Stimulated activated CD4-positive, alpha-beta T cell treated with anti-CD3 and anti-CD28 coated beads, Interleukin-12 subunit alpha, Interleukin-12 subunit beta, amount 100 ng/mL, for 48 hours (primary cell): ENCODE measurements around the gene RSAD2.
"Not testable (repeated sequence)": the region's sequence is repeated elsewhere in the genome, so short reads cannot be mapped to it uniquely, and the experiment has no call there.

ENCODE experiments used
- DNase-seq, 3 donors: peaks; one replicate each; pipeline ENCODE4 v3.0.0-alpha.2; 2020; ENCODE audit warnings: low read depth in 2 of 3, low spot score in 1 of 3

The RSAD2 gene, protein sequence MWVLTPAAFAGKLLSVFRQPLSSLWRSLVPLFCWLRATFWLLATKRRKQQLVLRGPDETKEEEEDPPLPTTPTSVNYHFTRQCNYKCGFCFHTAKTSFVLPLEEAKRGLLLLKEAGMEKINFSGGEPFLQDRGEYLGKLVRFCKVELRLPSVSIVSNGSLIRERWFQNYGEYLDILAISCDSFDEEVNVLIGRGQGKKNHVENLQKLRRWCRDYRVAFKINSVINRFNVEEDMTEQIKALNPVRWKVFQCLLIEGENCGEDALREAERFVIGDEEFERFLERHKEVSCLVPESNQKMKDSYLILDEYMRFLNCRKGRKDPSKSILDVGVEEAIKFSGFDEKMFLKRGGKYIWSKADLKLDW

GRCh38 chr2:6877402-6878304, at the start of gene RSAD2:
Gene RSAD2, plus strand, starts transcription at chr2:6877777. Its CDS starts 24 bp downstream, at chr2:6877801.
- peak in 1 of 3 donors; percentile 38 for DNase-seq

- DNase-seq: no peak
Observed at GRCh38 chr2:6828299-6828584, 49.3 kb upstream of the RSAD2 start.

- no peak for DNase-seq
Observed at GRCh38 chr2:6831229-6831628, 46.3 kb upstream of the RSAD2 start.

GRCh38 chr2:6832596-6833299, 44.8 kb upstream of the RSAD2 start:
- DNase-seq: no peak

DNA sequence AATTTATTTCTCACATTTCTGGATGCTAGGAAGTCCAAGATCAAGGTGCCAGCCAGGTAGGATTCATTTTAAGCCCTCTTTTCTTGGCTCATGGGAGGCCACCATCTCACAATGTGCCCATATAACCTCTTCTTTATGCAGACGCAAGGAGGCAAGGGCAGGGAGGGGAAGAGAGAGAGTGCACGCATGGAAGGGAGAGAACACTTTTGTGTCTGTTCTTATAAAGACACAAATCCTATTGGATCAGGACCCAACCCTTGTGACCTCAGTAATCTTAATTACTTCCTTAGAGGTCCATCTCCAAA, 44.3 kb upstream of the RSAD2 start:
- no peak for DNase-seq

GRCh38 chr2:6834163-6834562, 43.4 kb upstream of the RSAD2 start:
- DNase-seq: no peak

- DNase-seq: no peak
Observed at GRCh38 chr2:6835467-6835866, 42.1 kb upstream of the RSAD2 start.

DNA sequence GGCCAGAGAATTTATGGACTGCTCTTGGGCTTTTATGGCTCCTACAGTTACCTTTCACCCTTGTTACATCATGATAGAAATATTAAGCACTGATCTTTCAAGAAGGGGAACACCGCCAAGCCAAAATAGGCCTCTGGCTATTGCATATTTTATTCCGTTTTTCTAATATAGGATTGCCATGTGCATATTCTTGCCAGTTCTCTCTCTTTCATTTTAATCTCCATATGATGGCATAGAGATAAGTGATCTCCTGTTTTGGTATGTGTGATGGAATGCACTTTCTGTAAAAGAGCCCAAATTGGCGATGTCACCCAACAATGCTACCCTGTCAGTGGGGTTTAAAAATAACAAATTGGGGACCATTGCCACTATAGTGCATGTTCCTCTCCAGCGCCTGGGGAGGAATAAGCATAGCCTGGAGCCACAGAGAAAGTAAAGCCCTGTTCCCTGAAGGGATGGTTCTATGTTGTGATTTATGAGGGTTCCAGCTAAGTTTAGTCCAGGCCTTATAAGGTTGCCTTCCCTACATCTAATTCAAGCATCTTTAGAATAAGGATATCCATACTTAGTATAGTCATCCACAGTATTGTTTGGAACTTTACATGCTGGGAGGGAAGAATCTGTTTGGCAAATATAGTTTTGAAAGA, 38.8 kb upstream of the RSAD2 start:
- DNase-seq: no peak

DNA sequence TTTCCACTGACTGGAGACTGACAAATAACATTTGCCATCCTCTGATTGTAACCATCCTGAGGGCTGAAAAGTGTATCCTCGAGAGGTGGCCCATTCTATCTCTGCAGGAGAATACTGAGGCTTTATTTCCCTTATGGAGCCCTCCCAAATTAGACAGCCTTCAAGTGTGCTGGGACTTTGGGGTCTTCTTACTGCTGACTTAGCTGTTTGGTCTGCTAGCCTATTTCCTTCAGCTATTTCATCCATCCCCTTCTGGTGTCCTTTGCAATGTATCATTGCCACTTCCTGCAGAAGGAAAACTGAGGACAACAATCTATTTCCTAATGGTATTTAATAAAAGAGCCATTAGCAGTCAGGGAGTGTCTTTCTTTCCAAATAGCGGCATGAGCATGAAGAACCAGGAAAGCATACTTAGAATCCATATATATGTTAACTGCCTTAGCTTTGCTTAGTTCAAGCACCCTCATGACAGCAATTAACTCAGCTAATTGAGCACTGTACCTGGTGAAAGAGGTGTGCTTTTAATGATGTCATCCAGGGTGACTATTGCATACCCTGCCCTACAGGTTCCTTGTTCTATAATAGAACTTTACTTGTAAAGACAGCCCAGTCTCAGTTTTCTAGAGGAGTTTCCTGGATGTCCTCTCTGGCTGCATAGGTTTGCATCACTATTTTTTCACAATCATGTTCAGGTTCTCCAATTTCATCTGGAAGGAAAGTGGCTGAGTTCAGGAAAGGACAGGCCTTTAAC, 35.9 kb upstream of the RSAD2 start:
- DNase-seq: no peak

DNA sequence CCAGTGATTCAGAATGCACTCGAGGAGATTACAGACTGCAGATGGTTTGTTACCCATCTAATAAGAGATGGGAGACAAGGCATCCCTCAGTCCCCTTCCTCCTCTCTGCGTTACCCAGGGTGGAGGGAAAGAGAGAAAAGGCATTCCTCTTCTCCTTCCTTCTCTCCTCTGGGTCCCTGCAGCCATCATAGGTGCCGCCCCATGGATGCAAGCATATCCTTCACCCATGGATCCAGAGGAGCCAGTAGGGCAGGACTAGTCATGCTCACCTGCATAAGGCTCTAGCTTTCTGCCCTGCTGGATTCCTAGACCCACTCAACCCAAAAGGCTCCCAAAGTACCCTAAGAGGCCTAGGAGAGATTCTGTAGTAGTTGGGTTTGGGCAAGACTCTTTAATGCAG, 32.3 kb upstream of the RSAD2 start:
- no peak for DNase-seq

- no peak for DNase-seq
Observed at GRCh38 chr2:6845903-6846302, 31.7 kb upstream of the RSAD2 start.

DNA sequence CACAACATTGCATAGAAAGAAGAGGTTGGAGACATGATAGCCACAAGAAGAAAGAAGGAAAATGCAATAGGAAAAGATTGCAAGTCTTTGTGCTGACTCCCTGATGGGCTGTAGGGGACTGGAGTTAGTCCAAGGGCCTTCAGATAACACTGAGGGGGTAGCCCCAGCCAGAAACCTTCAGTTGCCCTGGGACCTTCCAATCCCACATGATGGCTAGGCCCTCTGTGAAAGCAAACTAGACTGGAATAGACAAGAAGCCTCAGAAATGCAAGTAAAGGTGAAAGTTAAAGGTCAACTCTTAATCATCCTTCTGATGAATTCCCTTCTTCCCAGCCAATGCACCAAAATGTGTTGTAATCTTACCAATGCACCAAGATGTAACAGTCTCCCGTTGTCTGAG, 31.0 kb upstream of the RSAD2 start:
- no peak for DNase-seq

DNA sequence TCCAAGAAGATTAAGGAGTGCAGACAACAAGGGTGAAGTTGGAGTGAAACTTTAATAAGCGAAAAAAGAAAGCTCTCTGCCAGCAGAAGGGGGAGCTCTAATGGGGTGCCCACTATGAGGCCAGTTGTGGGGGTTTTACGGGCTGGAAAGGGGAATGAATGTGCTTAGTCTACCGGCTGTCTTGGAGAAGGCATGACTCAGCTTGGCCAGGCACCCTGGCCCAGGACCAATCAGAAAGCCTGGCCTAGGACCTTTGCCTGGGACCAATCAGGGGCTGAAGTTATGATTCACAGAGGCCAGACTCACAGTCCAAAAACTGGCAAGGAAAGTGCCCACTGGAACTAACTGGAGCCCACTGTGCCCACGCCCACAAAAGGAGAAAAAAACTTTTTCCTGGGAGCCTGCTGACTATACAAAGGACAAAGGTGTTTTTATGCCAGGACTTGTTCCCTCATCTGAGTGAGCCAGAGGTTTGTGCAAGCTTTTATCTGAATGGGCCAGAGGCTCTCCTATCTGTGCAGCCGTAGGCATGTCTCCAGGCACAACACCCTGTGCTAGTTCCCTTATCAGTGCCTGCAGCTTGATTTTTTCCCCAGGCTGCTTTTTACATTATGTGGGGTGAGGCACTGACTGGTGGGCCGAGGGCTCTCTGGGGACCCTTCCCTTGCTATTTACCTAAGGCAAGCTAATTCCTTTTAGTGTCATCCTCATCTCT, 30.5 kb upstream of the RSAD2 start:
- no peak for DNase-seq

- no peak for DNase-seq
Observed at GRCh38 chr2:6852195-6852594, 25.4 kb upstream of the RSAD2 start.

DNA sequence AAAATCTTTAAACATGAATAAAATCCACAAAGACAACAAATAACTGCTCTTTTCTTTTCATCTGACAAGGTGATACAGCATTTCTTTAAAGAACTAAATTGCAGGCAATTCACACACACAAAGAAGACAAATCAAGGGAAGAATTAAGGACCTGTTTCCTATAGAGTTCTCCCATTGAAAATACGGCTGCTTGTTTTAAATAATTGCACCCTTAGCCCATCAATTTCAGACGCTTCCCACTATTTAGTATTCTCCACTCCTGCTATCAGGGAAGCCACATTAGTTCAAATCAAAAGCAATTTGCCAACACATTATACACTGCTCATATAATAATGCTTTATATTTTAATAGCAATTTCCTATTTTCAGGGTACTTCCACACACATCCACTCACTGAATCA, 23.2 kb upstream of the RSAD2 start:
- no peak for DNase-seq

- DNase-seq: no peak
Observed at GRCh38 chr2:6855860-6856547, 21.6 kb upstream of the RSAD2 start.

GRCh38 chr2:6856548-6856920, 21.0 kb upstream of the RSAD2 start:
- no peak for DNase-seq

GRCh38 chr2:6858466-6859027, 19.0 kb upstream of the RSAD2 start:
- not testable (repeated sequence) for DNase-seq

GRCh38 chr2:6860296-6860695, 17.3 kb upstream of the RSAD2 start:
- DNase-seq: no peak
